ENCODE results near the gene GUCD1.

The GUCD1 gene

DNA sequence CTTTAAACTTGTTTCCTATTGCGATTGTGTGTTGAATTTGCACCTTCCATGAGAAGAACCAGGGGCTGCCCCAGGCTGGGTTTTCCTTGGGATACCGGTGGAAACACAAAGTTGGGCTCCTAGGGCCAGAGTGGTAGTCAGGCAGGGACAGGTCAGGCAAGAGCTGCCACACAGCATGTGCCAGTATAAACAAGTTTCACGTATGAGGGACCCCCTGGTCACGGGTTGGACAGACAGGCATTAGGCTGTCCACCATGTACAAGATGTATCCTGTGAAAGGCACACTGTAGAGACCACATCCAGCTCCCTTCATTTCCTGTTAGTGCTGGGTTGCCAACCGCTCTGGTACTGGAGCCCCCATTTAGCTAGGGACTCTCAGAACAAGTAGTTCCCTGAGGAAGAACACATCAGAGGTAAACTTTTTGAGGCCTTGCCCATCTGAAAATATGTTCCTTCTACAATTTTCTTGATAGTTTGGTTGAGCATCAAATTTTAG is 51.0 kb downstream of the GUCD1 start:
- DNase-seq (ENCODE audit: low read depth in 2 of 2): no peak

DNA sequence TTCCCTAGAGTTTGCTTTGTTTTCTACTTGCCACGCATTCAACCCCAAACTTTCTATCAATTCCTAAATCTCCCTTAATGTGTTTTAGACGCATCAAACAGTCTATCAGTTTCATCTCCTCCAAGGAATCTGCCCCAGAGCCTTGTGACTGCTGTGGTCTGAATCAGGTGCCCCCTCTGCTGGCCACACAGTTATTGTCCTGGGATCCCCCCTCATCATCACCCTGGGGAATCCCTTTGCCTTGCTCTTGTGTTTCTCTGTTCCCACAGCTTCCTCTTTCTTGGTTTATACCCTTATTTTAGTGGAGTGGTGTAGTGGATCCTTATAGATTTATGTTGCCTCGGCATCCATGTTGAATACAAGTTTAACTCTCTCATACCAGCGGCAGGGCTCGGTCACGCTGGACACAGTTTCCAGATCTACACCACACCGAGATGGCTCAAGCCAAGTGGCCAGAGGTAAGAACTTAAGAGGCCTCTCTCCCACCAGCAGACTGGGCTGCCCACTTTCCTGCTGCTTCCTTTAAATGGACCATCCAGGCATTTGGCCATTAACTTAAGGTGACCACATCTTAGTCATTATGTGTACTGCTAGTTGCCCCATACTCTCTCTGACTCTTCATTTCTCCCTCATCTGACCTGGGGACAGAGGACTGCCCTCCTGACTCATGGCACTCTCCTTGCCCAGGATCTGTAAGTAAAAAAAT is 51.6 kb downstream of the GUCD1 start:
- peak; percentile 34 to 53 for DNase-seq (ENCODE audit: low read depth in 2 of 2)

DNA sequence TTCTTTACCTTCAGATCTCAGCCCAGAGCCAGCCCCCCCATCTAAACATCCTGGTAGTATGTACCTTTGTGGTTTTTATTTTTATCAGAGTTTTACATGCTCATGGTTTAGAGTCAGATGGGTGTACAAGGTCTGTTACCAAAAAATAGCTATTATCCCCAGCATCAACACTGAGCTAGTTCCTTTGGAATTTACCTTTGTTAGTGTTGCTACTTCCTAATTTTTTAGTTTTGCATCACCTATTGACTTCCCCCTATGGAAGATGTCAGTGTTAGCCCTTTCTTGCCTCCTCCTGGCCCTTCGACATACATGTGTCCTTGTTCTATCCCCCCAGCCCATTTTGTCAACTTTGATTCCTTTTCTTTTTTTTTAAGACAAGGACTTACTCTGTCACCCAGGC is 52.4 kb downstream of the GUCD1 start:
- no peak for DNase-seq (ENCODE audit: low read depth in 2 of 2)

DNA sequence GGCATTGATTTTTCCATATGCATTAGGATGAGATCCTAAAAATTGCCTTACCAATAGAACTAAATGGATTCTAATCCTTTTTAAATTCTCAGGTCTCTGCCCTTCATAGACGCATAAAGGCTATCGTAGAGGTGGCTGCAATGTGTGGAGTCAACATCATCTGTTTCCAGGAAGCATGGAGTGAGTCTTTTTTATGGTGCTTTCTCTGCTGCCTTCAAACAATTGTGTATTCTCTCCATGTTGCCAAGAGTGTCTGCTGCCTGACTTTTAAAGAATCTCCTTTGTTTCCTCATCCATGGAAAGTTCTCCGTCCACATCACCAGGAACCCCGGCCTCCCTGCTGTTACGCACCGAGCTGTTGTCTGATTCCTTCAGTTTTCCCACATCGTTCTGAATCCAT is 52.9 kb downstream of the GUCD1 start:
- no peak for DNase-seq (ENCODE audit: low read depth in 2 of 2)

DNA sequence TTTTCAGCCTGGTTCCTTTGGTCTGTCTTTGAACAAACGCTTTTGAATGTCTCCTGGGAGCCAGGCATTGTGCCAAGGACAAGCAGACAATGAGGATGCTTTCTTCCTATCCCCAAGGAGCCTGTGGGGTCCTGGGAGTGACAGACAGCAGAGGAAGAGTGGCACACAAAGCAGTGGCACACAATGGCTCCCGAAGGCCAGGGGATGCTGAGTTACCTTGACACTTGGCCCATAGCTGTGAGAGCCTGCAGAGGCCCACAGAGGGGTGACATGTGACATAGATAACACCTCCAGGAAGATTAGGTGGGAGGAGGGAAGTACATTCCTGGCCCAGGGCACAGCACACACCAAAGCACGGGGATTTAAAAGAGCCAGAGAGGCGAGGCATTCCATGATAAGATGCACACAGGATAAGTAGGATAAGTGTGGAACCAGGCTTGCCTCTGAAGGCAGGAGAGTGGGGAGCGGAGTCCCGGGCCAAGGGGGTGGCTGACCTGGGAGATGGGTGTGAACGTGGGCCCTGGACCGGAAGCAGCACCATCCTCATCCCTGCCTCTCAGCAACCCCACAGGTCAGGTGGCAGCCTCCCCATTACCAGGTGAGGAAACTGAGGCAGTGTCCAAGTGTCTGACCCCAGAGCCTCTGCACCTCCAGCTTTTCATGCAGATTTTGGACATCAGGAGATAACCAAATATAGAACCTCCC is 53.5 kb downstream of the GUCD1 start:
- DNase-seq (ENCODE audit: low read depth in 2 of 2): no peak

DNA sequence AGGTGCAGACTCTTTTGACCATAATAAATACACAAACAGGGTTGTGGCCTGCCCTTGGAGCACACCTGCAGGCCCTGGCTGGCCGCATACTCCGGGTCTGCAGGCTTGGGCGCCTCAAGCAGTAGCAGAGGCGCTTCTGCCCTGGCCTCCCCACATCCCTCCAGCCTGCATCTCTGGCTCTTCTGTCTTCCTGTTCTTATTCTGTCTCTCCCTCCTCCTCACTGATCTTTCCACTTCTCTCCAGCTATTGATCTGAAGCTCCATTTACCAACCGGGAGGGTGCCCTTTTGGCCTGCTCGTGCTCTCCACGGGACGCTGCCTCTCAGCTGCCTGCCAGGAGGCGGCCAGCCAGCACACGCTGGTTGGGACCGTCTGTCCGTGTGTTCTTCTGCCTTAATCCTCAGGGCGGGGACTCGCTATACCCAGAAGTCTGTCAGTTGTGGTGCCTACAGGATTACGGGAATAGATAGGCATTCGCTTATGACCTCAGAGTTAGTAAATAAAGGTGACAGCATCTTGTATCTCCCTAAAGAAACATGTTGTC is 54.6 kb downstream of the GUCD1 start:
- DNase-seq (ENCODE audit: low read depth in 2 of 2): no peak

DNA sequence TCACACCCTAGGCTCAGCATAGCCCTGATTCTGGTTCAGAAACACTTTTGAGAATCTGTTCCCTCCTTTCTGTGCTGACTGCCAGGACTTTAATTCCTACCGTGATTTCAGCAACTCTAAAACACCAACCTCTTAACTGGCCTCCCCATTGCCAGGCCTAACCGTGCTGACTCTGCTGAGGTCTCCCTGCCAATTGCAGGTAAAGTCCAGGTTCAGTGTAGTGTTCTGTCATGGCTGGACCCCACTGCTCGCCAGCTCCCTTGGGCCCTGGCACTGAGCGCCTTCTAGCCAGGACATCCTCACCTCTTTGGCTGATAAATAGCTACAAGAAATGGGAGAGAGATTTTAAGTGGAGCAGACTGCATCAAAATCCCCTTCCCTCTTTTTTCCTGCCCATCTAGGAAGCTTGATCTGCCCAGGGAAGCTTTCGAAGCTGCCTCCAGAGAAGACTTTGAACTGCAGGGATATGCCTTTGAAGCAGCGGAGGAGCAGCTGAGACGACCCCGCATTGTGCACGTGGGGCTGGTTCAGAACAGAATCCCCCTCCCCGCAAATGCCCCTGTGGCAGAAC is 55.1 kb downstream of the GUCD1 start:
- DNase-seq (ENCODE audit: low read depth in 2 of 2): no peak

DNA sequence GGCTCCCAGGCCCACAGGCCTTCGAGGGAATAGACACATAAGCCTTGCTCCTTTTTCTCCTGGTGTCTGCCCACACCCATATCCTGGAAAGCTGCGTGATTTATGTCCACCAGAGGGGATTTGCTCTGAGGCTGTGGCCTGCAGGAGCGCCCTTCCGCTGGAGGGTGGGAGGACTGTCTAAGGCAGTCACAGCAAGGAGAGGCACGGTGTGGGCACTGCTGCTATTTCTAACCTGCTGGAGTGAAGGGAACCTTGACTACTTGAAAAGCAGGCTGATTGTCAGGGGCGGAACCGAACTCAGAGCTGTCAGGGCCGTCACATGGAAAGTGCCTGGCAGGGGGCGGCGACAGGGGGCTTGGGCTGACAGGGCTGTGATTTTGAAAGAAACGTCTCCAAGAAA is 56.1 kb downstream of the GUCD1 start:
- DNase-seq (ENCODE audit: low read depth in 2 of 2): no peak

DNA sequence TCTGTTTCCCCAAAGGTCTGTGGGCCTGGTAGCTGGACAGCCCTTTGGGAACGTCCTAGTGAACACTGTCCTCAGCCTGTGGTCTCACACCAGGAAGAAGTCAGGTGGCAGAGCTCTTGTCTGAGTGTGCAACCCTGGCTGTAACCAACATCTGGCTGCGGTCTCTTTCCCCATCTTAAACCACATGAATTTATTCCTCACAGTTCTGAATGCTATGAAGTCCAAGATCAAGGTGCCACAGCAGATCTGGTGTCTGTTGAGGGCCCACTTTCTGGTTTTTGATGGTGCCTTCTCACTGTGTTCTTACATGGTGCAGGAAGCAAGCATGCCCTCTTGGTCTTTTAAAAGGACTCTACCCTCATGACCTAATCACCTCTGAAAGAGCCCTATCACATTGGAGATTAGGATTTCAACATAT is 57.1 kb downstream of the GUCD1 start:
- DNase-seq (ENCODE audit: low read depth in 2 of 2): no peak

DNA sequence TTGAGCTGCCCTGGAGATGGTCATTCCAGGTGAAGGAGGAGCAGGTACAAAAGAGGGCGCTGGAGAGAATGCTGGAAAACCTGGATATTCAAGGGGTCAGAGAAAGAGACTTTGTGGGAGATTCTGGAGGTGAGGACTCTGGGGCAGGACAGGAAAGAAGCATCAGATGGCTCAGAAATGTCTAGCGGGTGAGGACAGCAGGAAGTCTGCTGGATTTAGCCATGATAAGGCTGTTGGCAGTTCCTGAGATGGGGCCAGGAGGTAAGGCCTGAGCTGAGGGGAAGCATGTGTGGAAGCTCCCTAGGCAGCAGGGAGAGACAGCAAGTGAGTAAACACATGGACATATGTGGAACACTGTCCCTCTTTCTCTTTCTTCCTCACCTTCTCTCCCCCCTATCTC is 58.3 kb downstream of the GUCD1 start:
- DNase-seq (ENCODE audit: low read depth in 2 of 2): no peak

DNA sequence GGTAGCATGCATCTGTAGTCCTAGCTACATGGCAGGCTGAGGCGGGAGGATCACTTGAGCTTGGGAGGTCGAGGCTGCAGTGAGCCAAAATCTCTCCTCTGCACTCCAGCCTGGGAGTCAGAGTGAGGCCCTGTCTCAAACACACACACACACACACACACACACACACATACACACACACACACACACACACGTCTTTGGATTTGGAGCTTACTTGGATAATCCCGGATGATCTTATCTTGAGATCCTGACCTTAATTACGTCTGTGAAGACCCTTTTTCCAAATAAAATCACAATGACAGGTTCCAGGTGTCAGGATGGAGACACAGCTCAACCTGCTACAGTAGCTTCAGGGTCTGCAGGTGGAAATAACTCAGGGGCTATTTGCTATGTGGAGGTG is 58.7 kb downstream of the GUCD1 start:
- no peak for DNase-seq (ENCODE audit: low read depth in 2 of 2)

DNA sequence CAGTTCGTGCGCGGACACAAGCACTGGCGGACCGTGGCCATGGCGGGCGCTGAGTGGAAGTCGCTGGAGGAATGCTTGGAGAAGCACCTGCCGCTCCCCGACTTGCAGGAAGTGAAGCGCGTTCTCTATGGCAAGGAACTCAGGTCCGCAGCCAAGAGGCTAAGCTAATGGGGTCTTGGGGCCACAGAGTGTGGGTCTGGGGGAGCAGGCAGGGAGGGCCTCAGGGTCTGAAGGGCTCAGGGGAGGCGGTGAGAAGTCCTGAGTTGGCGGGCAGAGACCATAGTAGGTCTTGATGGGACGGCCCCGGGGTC is 59.6 kb downstream of the GUCD1 start:
- no peak for DNase-seq (ENCODE audit: low read depth in 2 of 2)

DNA sequence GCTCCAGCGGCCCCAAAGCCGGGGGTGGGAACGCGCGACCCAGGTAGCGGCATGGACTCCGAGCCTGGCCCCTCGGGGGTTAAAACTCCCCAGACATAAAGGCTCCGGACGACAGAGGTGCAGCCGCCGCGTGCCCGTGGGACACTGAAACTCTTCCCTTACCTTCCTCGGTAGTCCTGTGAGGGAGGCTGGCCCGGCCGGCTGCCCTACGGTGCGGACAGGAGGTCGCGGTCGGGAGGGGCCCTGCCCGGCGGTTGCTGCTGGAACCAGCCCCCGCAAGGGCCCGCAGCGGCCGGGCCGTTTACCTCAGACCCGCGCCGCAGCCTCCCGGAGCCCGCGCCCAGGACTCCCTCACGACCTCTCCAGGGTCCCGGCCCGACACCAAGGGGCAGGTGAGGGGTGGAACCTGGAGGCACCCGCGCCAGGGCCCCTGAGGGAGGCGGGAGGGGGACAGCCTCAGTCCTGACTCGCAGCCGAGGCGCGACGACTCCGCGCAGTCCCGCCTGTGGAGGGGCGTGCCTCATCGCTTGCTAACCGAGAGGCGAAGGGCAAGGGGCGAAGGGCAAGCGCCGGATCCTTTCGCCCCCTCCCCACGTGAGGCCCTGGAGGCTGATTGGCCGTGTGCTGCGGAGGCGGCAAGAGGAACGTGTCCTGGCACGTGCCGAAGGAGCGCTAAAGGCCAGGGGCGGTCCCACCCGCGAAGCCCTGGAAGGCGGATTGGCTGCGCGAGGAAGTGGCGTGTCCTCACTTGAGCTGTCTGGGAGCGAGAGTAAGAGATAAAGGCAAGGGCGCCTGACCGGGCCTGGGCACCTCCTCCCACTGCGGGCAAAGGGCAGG is 60.2 kb downstream of the GUCD1 start, which contains the start of gene UPB1:
Gene UPB1, plus strand, starts transcription at position 805 of the 837 bp plus-strand sequence. CDS start 72 bp downstream, outside the sequence.
- DNase-seq (ENCODE audit: low read depth in 2 of 2): no peak

DNA sequence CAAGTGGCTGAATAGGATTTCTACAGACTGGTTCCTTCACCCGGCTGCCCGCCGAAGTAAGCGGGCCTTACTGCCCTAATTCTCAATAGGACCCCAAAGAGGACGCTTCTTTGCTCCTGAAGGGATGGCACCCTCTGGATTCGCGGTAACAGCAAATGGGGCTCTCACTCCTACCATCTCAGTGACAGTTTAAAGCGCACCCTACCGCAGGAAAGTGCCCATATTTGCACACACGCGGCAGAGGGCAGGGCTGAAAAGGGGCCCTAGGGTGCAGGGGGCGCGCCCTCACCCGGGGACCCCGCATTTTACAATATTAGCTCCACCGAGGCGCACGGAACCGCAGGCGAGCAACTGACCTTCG is 60.8 kb downstream of the GUCD1 start:
- DNase-seq (ENCODE audit: low read depth in 2 of 2): no peak

DNA sequence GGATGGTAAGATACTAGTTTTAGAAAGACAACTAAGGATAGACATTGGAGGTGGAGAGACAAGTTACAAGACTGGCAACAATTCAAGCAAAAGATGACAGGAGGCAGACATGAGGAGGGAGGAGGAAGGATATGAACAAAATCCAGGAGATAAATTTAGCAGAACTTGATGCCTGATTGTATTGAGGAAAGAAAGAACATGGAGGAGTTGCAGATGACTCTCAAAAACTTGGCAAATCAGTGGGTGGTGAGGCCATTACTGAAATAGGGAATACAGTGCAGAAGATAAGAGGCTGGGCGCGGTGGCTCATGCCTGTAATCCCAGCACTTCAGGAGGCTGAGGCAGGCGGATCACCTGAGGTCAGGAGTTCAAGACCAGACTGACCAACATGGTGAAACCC is 62.5 kb downstream of the GUCD1 start:
- no peak for DNase-seq (ENCODE audit: low read depth in 2 of 2)
